Central memory CD8-positive, alpha-beta T cell (primary cell): Measurements from ENCODE around the gene DFFB.
A peak's percentile ranks its signal among the peaks of the same experiment; 100 is the strongest.

Source experiments
- ATAC-seq: fragments of 150-1000 bp; cut with Tn5 transposase; replicated peaks from 2 replicates; pipeline ENCODE4 v1.10.0; 2022; ENCODE audit warnings: mild to moderate bottlenecking, moderate FRiP score, moderate number of reproducible peaks; ENCODE audit not compliant: poor library complexity, severe bottlenecking; ENCODE audit errors: extremely low read depth
- DNase-seq, 2 donors: peaks; one replicate each; pipeline ENCODE4 v3.0.0; 2021; ENCODE audit warnings: low spot score in 2 of 2
- H3K27ac Mint-ChIP-seq: one replicate; pipeline ENCODE4 v1.8.0; 2022; ENCODE audit warnings: low read depth, mild to moderate bottlenecking, moderate library complexity, mixed read lengths
- H3K27me3 Mint-ChIP-seq: one replicate; pipeline ENCODE4 v1.8.0; 2022; ENCODE audit warnings: mixed read lengths
- H3K36me3 Mint-ChIP-seq: one replicate; pipeline ENCODE4 v1.8.0; 2022; ENCODE audit warnings: mild to moderate bottlenecking, moderate library complexity, mixed read lengths; ENCODE audit not compliant: insufficient read depth
- H3K4me1 Mint-ChIP-seq: one replicate; pipeline ENCODE4 v1.8.0; 2022; ENCODE audit warnings: mixed read lengths
- H3K4me3 Mint-ChIP-seq: one replicate; pipeline ENCODE4 v1.8.0; 2022; ENCODE audit warnings: mild to moderate bottlenecking, moderate library complexity, mixed read lengths
- H3K9me3 Mint-ChIP-seq: one replicate; pipeline ENCODE4 v1.8.0; 2022; ENCODE audit warnings: mixed read lengths

The DFFB gene

GRCh38 chr1:3820316-3820715 lies 37.0 kb upstream of the DFFB start:
- peaks cover 15% of the 10 kb centered on the region for H3K36me3 Mint-ChIP-seq
- no peak overlapping the region for H3K4me3 Mint-ChIP-seq
- ATAC-seq (no peak), DNase-seq (no peak)
- peaks cover 6% of the 10 kb centered on the region for H3K4me1 Mint-ChIP-seq
- H3K27ac Mint-ChIP-seq = no peak overlapping the region
- no peaks in the 10 kb centered on the region for H3K9me3 Mint-ChIP-seq
- no peaks in the 10 kb centered on the region for H3K27me3 Mint-ChIP-seq

DNA sequence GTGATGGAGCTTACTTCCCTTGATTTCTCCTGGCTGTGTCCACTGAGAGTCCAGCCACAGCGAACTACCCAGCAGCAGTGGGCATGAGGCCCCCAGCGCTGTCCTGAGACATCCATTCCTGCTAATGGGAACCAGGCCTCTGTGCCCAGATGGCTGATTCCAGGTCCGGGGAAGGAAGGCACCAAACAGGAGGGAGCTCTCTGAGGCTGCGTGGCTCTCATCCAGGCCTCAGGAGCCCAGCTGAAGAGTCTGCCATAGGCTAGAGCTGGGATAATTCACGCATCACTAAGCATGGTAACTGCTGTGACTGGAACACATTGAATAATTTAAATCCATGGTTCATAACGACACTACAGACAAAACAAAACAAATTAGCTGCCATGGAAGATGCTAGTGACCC lies 36.3 kb upstream of the DFFB start:
- no peaks in the 10 kb centered on the region for H3K9me3 Mint-ChIP-seq

GRCh38 chr1:3821447-3821846 lies 35.8 kb upstream of the DFFB start:
- Mint-ChIP-seq H3K4me3 (no peak overlapping the region), H3K27me3 (no peaks in the 10 kb centered on the region), H3K36me3 (peaks cover 18% of the 10 kb centered on the region), H3K27ac (peak overlapping the region; percentile 49), H3K4me1 (peaks cover 6% of the 10 kb centered on the region), H3K9me3 (no peaks in the 10 kb centered on the region)
- ATAC-seq (no peak), DNase-seq (no peak)

More for the DNA sequence above, 36.3 kb upstream of the DFFB start:
- ATAC-seq = no peak
- DNase-seq = no peak
- Mint-ChIP-seq H3K36me3 (peaks cover 17% of the 10 kb centered on the region), H3K4me1 (peaks cover 6% of the 10 kb centered on the region), H3K4me3 (no peak overlapping the region), H3K27ac (no peak overlapping the region), H3K27me3 (no peaks in the 10 kb centered on the region)

DNA sequence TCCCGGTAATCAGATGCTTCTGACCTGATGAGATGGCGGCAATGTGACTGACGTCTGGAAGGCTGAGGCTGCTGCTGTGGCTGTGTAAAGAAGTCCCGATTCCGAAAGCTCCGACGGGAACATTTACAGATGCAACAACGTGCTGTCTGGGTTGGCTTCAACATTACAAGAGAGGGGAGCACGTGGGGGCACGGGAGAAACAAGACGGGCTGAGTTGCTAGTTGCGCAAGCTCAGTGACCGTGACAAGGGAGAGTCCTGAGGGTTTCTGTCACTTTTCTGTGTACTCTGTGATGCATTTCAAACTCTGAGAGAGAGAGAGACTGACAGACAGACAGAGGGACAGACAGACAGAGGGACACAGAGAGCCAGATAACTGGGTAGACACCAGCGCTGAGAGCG lies 35.4 kb upstream of the DFFB start:
- Mint-ChIP-seq H3K4me1 (peaks cover 6% of the 10 kb centered on the region), H3K4me3 (no peak overlapping the region), H3K36me3 (peaks cover 18% of the 10 kb centered on the region), H3K9me3 (no peaks in the 10 kb centered on the region), H3K27me3 (no peaks in the 10 kb centered on the region), H3K27ac (peak overlapping the region; percentile 49)
- ATAC-seq = no peak
- DNase-seq = no peak

DNA sequence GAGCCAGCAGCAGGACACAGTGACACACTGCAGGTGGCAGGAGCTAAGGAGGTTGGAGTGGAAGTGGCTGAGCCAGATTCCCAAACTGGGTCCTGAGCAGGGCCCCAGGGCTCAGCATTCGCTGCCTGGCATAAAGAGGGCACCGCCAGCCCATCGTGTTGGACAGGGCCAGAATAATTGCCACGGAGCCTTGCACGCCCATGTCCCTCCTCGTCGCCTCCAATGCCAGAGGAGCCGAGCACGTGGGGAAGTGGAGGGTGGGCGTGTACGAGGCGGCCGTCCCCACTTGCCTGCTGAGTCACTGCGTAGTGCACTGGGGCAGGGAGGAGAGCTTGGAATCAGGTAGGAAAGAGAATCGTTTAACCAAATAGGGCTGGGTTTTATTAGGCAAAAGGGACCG lies 34.9 kb upstream of the DFFB start:
- Mint-ChIP-seq H3K9me3 (no peaks in the 10 kb centered on the region), H3K4me1 (peaks cover 6% of the 10 kb centered on the region), H3K36me3 (peaks cover 18% of the 10 kb centered on the region), H3K27me3 (no peaks in the 10 kb centered on the region), H3K27ac (peak overlapping the region; percentile 49), H3K4me3 (no peak overlapping the region)
- ATAC-seq (no peak), DNase-seq (no peak)

DNA sequence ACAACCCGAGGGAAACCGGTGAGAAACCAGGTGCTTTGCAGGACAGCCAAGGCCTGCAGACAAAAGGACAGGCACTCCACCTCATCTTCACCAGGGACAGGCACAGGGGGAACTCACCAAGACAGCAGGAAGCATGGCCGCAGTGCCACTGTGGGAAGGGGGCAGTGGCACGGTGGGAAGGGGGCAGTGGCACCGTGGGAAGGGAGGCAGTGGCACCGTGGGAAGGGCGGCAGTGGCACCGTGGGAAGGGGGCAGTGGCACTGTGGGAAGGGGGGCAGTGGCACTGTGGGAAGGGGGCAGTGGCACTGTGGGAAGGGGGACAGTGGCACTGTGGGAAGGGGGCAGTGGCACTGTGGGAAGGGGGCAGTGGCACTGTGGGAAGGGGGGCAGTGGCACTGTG lies 32.6 kb upstream of the DFFB start:
- DNase-seq = no peak
- Mint-ChIP-seq H3K36me3 (peaks cover 22% of the 10 kb centered on the region), H3K4me3 (no peak overlapping the region), H3K27ac (no peak overlapping the region), H3K9me3 (no peaks in the 10 kb centered on the region), H3K27me3 (no peaks in the 10 kb centered on the region), H3K4me1 (no peaks in the 10 kb centered on the region)
- ATAC-seq = no peak

GRCh38 chr1:3825356-3825755 lies 31.9 kb upstream of the DFFB start:
- Mint-ChIP-seq H3K27me3 (no peaks in the 10 kb centered on the region), H3K9me3 (no peaks in the 10 kb centered on the region), H3K4me3 (no peak overlapping the region), H3K36me3 (peaks cover 25% of the 10 kb centered on the region), H3K4me1 (no peaks in the 10 kb centered on the region), H3K27ac (no peak overlapping the region)
- ATAC-seq (no peak), DNase-seq (no peak)

DNA sequence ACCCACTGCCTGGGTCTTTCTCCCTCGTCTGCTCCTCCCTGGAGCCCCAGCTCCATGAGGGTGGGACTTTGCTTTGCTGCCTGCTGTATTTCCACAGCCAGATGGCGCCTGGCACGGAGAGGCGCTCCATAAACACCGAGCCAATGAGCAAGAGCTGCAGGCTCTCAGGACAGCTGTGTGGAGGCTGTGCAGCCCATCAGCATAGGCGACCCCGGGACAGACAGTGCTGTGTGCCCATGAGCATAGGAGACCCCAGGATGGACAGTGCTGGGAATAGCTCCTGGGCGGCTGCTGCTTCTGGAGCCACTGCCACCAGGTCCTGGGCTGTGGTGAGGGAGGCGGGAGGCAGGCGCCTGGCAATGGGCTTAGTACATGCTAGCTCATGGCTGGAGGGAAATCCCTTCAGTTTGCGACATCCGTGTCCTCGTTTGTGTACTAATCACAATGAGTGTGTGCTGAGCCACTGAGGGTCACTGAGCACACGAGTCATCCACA lies 29.4 kb upstream of the DFFB start:
- Mint-ChIP-seq H3K4me3 (no peak overlapping the region), H3K27me3 (no peaks in the 10 kb centered on the region), H3K9me3 (no peaks in the 10 kb centered on the region), H3K36me3 (peaks cover 34% of the 10 kb centered on the region), H3K4me1 (no peaks in the 10 kb centered on the region), H3K27ac (no peak overlapping the region)
- DNase-seq = no peak
- no peak for ATAC-seq

GRCh38 chr1:3828391-3828790 lies 28.9 kb upstream of the DFFB start:
- DNase-seq = no peak
- Mint-ChIP-seq H3K36me3 (peaks cover 37% of the 10 kb centered on the region), H3K4me1 (no peaks in the 10 kb centered on the region), H3K27me3 (no peaks in the 10 kb centered on the region), H3K9me3 (no peaks in the 10 kb centered on the region), H3K4me3 (no peak overlapping the region), H3K27ac (no peak overlapping the region)
- no peak for ATAC-seq

DNA sequence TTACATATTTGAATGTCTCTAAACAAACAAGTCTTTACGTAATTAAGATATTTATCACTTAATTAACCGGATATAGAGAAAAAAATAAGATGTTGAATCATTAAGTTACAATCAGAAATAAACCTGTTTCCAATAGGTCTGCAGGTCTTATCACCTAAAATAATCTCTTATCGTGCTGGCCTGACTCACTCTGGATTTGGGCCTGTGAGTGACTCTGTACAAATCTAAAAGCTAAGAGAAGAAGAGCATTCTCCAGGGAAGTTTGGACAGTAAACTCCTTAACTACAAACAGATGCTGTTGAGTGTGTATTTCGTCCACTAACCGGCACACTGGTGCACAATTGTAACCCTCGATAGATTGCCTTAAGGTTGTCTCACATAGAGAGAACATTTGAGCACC lies 25.6 kb upstream of the DFFB start:
- Mint-ChIP-seq H3K36me3 (peaks cover 47% of the 10 kb centered on the region), H3K9me3 (no peaks in the 10 kb centered on the region), H3K27ac (no peak overlapping the region), H3K27me3 (no peaks in the 10 kb centered on the region), H3K4me3 (no peak overlapping the region), H3K4me1 (no peaks in the 10 kb centered on the region)
- no peak for ATAC-seq
- DNase-seq = no peak

DNA sequence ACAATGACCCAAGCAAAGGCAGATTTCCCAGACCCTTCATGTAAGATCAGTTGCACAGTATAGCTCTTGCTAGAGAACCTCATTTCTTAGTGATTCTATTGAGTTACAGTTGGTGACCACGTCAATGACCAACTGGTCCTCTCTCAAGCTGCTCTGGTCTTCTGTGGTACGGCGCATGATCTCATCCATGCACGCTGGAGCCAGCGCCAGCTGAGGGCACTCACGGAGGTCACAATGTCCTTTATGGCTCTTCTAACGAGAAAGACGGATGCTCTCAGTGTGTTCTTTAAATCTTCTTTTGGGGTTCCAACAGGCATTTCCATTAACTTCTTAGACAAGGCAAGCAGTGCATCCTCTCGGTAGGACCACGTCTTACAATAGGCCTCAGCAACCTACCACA lies 22.6 kb upstream of the DFFB start:
- Mint-ChIP-seq H3K27ac (no peak overlapping the region), H3K36me3 (peaks cover 54% of the 10 kb centered on the region), H3K4me3 (no peak overlapping the region), H3K27me3 (no peaks in the 10 kb centered on the region), H3K4me1 (no peaks in the 10 kb centered on the region), H3K9me3 (no peaks in the 10 kb centered on the region)
- DNase-seq (no peak), ATAC-seq (no peak)

- ATAC-seq (no peak), DNase-seq (no peak)
- Mint-ChIP-seq H3K4me3 (no peak overlapping the region), H3K27ac (no peak overlapping the region), H3K27me3 (no peaks in the 10 kb centered on the region), H3K9me3 (no peaks in the 10 kb centered on the region), H3K36me3 (peaks cover 53% of the 10 kb centered on the region), H3K4me1 (no peaks in the 10 kb centered on the region)
Observed at GRCh38 chr1:3836421-3836820, 20.9 kb upstream of the DFFB start.

DNA sequence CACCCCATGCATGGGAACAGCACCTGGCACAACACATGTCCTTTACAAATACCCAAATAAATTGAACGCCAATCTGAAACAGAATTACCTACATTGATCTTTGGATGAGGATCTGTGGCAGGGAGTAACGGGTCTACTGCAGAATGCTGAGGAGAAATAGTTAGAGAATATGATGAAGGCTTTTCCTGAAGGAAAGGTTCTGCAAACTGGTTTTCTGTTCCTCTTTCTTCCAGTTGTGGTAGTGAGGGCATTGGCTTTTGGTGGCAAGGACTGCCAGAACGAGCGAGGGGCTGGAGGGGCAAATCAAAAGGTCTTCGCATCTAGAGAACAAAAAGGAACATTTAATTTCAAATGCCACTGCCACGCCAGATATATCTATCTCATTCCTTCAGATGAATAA lies 20.1 kb upstream of the DFFB start:
- Mint-ChIP-seq H3K27ac (no peak overlapping the region), H3K4me3 (no peak overlapping the region), H3K36me3 (peaks cover 55% of the 10 kb centered on the region), H3K4me1 (no peaks in the 10 kb centered on the region), H3K9me3 (no peaks in the 10 kb centered on the region), H3K27me3 (no peaks in the 10 kb centered on the region)
- ATAC-seq (no peak), DNase-seq (no peak)

DNA sequence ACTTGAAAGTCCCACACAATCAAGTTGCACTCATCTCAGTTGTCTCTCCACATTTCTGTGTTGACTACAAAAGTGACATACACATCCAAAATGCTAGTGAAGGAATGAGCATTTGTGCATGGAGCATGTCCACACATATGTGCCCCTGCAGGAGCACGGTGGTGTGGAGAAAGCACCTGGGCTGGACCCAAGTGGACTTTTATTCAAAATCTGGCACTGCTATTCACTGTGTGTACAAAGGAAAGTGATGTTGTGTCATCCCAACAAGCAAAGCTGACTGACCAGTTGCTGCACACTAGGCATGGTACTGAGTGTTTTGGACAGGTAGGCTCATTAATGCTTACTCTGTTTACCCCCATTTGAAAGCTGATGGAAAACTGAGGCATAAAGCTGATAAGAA lies 19.6 kb upstream of the DFFB start:
- ATAC-seq (no peak), DNase-seq (no peak)
- no peak overlapping the region for H3K27ac Mint-ChIP-seq
- no peak overlapping the region for H3K4me3 Mint-ChIP-seq
- H3K36me3 Mint-ChIP-seq = peaks cover 55% of the 10 kb centered on the region
- H3K9me3 Mint-ChIP-seq = no peaks in the 10 kb centered on the region
- H3K4me1 Mint-ChIP-seq = no peaks in the 10 kb centered on the region
- no peaks in the 10 kb centered on the region for H3K27me3 Mint-ChIP-seq
